ENCODE data around the gene RADIL.

DNA sequence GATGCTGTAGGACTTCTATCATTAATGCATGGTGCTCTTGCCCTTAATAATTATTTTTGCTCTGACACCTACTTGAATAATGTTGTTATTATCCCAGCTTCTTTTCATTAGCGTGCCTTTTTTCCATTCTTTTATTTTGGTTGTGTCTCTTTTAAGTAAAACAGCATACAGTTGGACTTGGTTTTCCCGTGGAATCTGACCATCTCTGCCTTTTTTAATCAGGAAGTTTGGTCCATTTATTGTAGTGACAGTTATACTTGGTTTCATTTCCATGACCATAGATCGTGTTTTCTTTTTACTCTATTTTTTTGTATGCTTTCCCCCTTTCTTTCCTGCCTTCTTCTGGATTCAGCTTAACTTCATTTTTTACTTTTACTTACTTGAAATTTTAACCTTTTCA lies 26.3 kb downstream of the RADIL start:
- TF ChIP-seq POLR2AphosphoS5 (IDR thresholded peaks at IDR 0.05): no peak
- no peak for TF ChIP-seq EP300 (IDR thresholded peaks at IDR 0.05)

Measured in stomach (tissue), 4 donors.